HCT116 (cell line): ENCODE data around the gene SEMA4B. TPM values are rescaled to one million over a fixed set of nuclear protein-coding genes. Genes with fewer than 3 reads are reported as not detected.

Experiments used
- ATAC-seq: fragments of 200-7000 bp; cut with Tn5 transposase; 2 replicates; pipeline ENCODE4 v1.9.1; 2020; ENCODE audit warnings: mild to moderate bottlenecking, moderate library complexity
- BruUV-seq: library from RNA; stranded (reverse); fragments of 400-500 nt; replicated peaks from 2 replicates; lab custom pipeline; 2021; lab: Mats Ljungman, UMichigan
- CTCF ChIA-PET: fragments of 300-600 bp; sonication (Branson Sonifier 250); formaldehyde crosslinking; loops from one replicate; lab custom pipeline; 2021; ENCODE audit warnings: antibody characterized with exemption; lab: Charles Lee
- POLR2A ChIA-PET: fragments of 300-600, 350-600 bp; sonication (Branson Sonifier 250); formaldehyde crosslinking; loops from one replicate; lab custom pipeline; 2021; ENCODE audit warnings: antibody characterized with exemption; lab: Charles Lee
- RAD21 ChIA-PET, 2 experiments: fragments of 300-600 bp; sonication (Branson Sonifier 250); formaldehyde crosslinking; loops; one replicate each; lab custom pipeline; 2023; ENCODE audit warnings: low total read pairs in 2 of 2; ENCODE audit not compliant: uncharacterized antibody in 2 of 2, unreplicated experiment in 2 of 2, low non-redundant PET in 1 of 2; lab: Charles Lee
- DNase-seq: peaks from one replicate; pipeline ENCODE4 v3.0.0-alpha.2; 2010; ENCODE audit warnings: low read depth, low spot score
- H2AFZ ChIP-seq: fragments of 200-600 bp; shearing (Covaris generic), sonication (generic); 2 replicates; pipeline ENCODE4 v1.6.1; 2017; ENCODE audit warnings: low read depth, mixed run types, mixed read lengths, antibody characterized with exemption, low read length; ENCODE audit not compliant: poor library complexity, severe bottlenecking
- H3K27ac ChIP-seq: 2 replicates; pipeline ENCODE4 v1.5.1; 2012; ENCODE audit warnings: low read depth, low read length
- H3K27me3 ChIP-seq: fragments of 200-600 bp; sonication (generic); 2 replicates; pipeline ENCODE4 v1.6.1; 2016; ENCODE audit warnings: mixed run types, low read length, mixed read lengths; ENCODE audit not compliant: insufficient read depth
- H3K36me3 ChIP-seq, 2 experiments: fragments of 200-500 bp in 1 of 2; fragments of 200-600 bp in 1 of 2; sonication (Bioruptor generic) in 1 of 2; sonication (generic) in 1 of 2; 2 replicates each; pipeline versions ENCODE4 v1.5.1 to v1.6.1; 2014 to 2016; ENCODE audit warnings: low read length in 2 of 2, inconsistent platforms in 1 of 2, mixed read lengths in 1 of 2, mixed run types in 1 of 2; ENCODE audit not compliant: insufficient read depth in 2 of 2, control insufficient read depth in 1 of 2
- H3K4me1 ChIP-seq, 2 experiments: fragments of 200-600 bp in 1 of 2; sonication (generic) in 1 of 2; 2 replicates each; pipeline versions ENCODE4 v1.5.1 to v1.6.1; 2012 to 2017; ENCODE audit warnings: low read length in 2 of 2, inconsistent platforms in 1 of 2, mild to moderate bottlenecking in 1 of 2, mixed read lengths in 1 of 2, mixed run types in 1 of 2, moderate library complexity in 1 of 2; ENCODE audit not compliant: insufficient read depth in 2 of 2, control insufficient read depth in 1 of 2
- H3K4me2 ChIP-seq: fragments of 200-600 bp; sonication (generic); 2 replicates; pipeline ENCODE4 v1.6.1; 2017; ENCODE audit warnings: mixed run types, low read length, mixed read lengths
- H3K4me3 ChIP-seq, 2 experiments: fragments of 200-600 bp in 1 of 2; sonication (generic) in 1 of 2; replicated peaks in 1 of 2; 2 replicates each; pipeline ENCODE4 v1.5.1; 2011 to 2016; ENCODE audit warnings: low read length in 2 of 2, control low read depth in 1 of 2, low read depth in 1 of 2, mild to moderate bottlenecking in 1 of 2, mixed read lengths in 1 of 2, mixed run types in 1 of 2
- H3K79me2 ChIP-seq: fragments of 200-600 bp; sonication (generic); 2 replicates; pipeline ENCODE4 v1.6.1; 2017; ENCODE audit warnings: mild to moderate bottlenecking, mixed run types, low read length, moderate library complexity, mixed read lengths; ENCODE audit not compliant: insufficient read depth
- H3K9ac ChIP-seq: fragments of 200-600 bp; sonication (generic); 2 replicates; pipeline ENCODE4 v1.6.1; 2016; ENCODE audit warnings: low read length, mixed read lengths
- H3K9me2 ChIP-seq: fragments of 200-600 bp; sonication (generic), shearing (Covaris generic); 2 replicates; pipeline ENCODE4 v1.6.1; 2017; ENCODE audit warnings: mixed run types, mild to moderate bottlenecking, moderate library complexity; ENCODE audit not compliant: insufficient read depth
- H3K9me3 ChIP-seq, 2 experiments: fragments of 200-500 bp in 1 of 2; fragments of 200-600 bp in 1 of 2; sonication (Bioruptor generic) in 1 of 2; sonication (generic) in 1 of 2; 2 replicates each; pipeline ENCODE4 v1.6.1; 2014 to 2017; ENCODE audit warnings: low read length in 2 of 2, mixed read lengths in 2 of 2, inconsistent platforms in 1 of 2, low read depth in 1 of 2, mild to moderate bottlenecking in 1 of 2, mixed run types in 1 of 2, moderate library complexity in 1 of 2; ENCODE audit not compliant: control insufficient read depth in 1 of 2, insufficient read depth in 1 of 2
- H4K20me1 ChIP-seq: fragments of 200-600 bp; sonication (generic), shearing (Covaris generic); 2 replicates; pipeline ENCODE4 v1.6.1; 2017; ENCODE audit warnings: mixed run types, mild to moderate bottlenecking, moderate library complexity; ENCODE audit not compliant: insufficient read depth
- ATF3 ChIP-seq: IDR thresholded peaks from 2 replicates; pipeline ENCODE4 v1.6.1; 2012
- CBX3 ChIP-seq: IDR thresholded peaks from 2 replicates; pipeline ENCODE4 v1.6.1; 2012; ENCODE audit warnings: low read depth
- CEBPB ChIP-seq: IDR thresholded peaks from 2 replicates; pipeline ENCODE4 v1.6.1; 2012; ENCODE audit warnings: low read depth
- EGR1 ChIP-seq: IDR thresholded peaks from 2 replicates; pipeline ENCODE4 v1.6.1; 2012; ENCODE audit warnings: low read depth
- ELF1 ChIP-seq: IDR thresholded peaks from 2 replicates; pipeline ENCODE4 v1.6.1; 2012; ENCODE audit warnings: low read depth, borderline replicate concordance
- EZH2 ChIP-seq: fragments of 200-600 bp; sonication (generic); IDR thresholded peaks from 2 replicates; pipeline ENCODE4 v1.6.1; 2017; ENCODE audit warnings: antibody characterized with exemption, mixed run types
- JUND ChIP-seq: IDR thresholded peaks from 2 replicates; pipeline ENCODE4 v1.6.1; 2012
- MAX ChIP-seq: IDR thresholded peaks from 2 replicates; pipeline ENCODE4 v1.6.1; 2012
- POLR2AphosphoS5 ChIP-seq: IDR thresholded peaks from 2 replicates; pipeline ENCODE4 v1.6.1; 2011; ENCODE audit warnings: mild to moderate bottlenecking, low read depth, low read length, moderate library complexity
- REST ChIP-seq: IDR thresholded peaks from 2 replicates; pipeline ENCODE4 v1.6.1; 2012; ENCODE audit warnings: low read depth
- SIN3A ChIP-seq: IDR thresholded peaks from 2 replicates; pipeline ENCODE4 v1.6.1; 2012; ENCODE audit warnings: low read depth
- SRF ChIP-seq: IDR thresholded peaks from 2 replicates; pipeline ENCODE4 v1.6.1; 2012; ENCODE audit warnings: low read depth
- TCF7L2 ChIP-seq: IDR thresholded peaks from 2 replicates; pipeline ENCODE4 v1.7.0; 2011; ENCODE audit warnings: borderline replicate concordance, inconsistent platforms; ENCODE audit not compliant: insufficient read depth, insufficient read length; ENCODE audit errors: extremely low read depth
- ZBTB33 ChIP-seq: IDR thresholded peaks from 2 replicates; pipeline ENCODE4 v1.6.1; 2011; ENCODE audit warnings: mild to moderate bottlenecking, low read length, moderate library complexity; ENCODE audit not compliant: insufficient replicate concordance; ENCODE audit errors: extremely low read depth
- ZFX ChIP-seq: fragments of 450-650 bp; IDR thresholded peaks from 2 replicates; pipeline ENCODE4 v1.6.1; 2017
- ZNF274 ChIP-seq: fragments of 200-500 bp; sonication (Bioruptor generic); IDR thresholded peaks from 2 replicates; pipeline ENCODE4 v1.6.1; 2014; ENCODE audit warnings: mild to moderate bottlenecking, low read depth, low read length, inconsistent platforms
- intact Hi-C: fragments of 100-400 bp; cut with micrococcal nuclease; formaldehyde crosslinking; loops from 2 replicates; pipeline ENCODE4 v1.10.0; 2022
- total RNA-seq: library from RNA; stranded (reverse); gene quantifications from one replicate; pipeline ENCODE4 v1.2.1, GENCODE V29; 2021; ENCODE audit not compliant: unreplicated experiment

SEMA4B gene
- total RNA-seq, 1 experiment from 2014 or later, result 98.6 TPM

- intact Hi-C loops, result no loop called here
- ChIA-PET RAD21 (no interaction called here), POLR2A (no interaction called here), CTCF (no interaction called here)
- Histone ChIP-seq H3K4me2 (peak overlapping the region; percentile 59; the same call in 1 of the 2 replicates), H3K27me3 (no peaks in the 10 kb centered on the region), H3K4me1 (peaks cover 26 to 64% of the 10 kb centered on the region in 2 experiments), H3K79me2 (peaks cover 8% of the 10 kb centered on the region; the same call in 1 of the 2 replicates), H3K36me3 (no peaks in the 10 kb centered on the region), H2AFZ (no peak overlapping the region), H3K9ac (no peak overlapping the region), H3K27ac (peak overlapping the region; percentile 56; the same call in 1 of the 2 replicates), H4K20me1 (no peaks in the 10 kb centered on the region), H3K9me2 (no peaks in the 10 kb centered on the region), H3K4me3 (no peak overlapping the region), H3K9me3 (no peaks in the 10 kb centered on the region)
- TF ChIP-seq JUND, result no peak
- TF ChIP-seq ELF1, result no peak
- TF ChIP-seq SRF, result no peak
- no peak for TF ChIP-seq SIN3A
- no peak for TF ChIP-seq ZBTB33
- TF ChIP-seq ZNF274, result no peak
- no peak for TF ChIP-seq CBX3
- TF ChIP-seq EGR1, result no peak
- TF ChIP-seq MAX, result no peak
- TF ChIP-seq REST, result no peak
- TF ChIP-seq EZH2, result no peak
- TF ChIP-seq CEBPB, result no peak
- TF ChIP-seq POLR2AphosphoS5, result no peak
- TF ChIP-seq TCF7L2, result no peak
- TF ChIP-seq ZFX, result no peak
- no peak for TF ChIP-seq ATF3
- BruUV-seq, result no TSS peak
- ATAC-seq (no peak), DNase-seq (no peak)
These were observed 10.4 kb upstream of the SEMA4B start for GRCh38 chr15:90190606-90191343.
